ENCODE measurements around the gene MSI2. TPM values are rescaled to one million over a fixed set of nuclear protein-coding genes. Genes with fewer than 3 reads are reported as not detected.

MSI2 gene
- total and polyA plus RNA-seq, 7 donors = 37.6 to 133 (median 87.1) TPM

- no peaks in the 10 kb centered on the region for H3K36me3 ChIP-seq (ENCODE audit: insufficient read depth in 1 of 2, low read depth in 1 of 2)
- H3K4me3 ChIP-seq = no peak overlapping the region
- H3K9me3 ChIP-seq = no peaks in the 10 kb centered on the region
- intact Hi-C loops (cut with DNase I) = no loop called here
- WGBS, 3 donors = 44 to 54% (median 48%) methylated on average over 3 of the region's 3 CpGs
- ATAC-seq (no peak), DNase-seq (no peak)
- H3K27me3 ChIP-seq (ENCODE audit: insufficient read depth in 3 of 3, low read length in 2 of 3) = peaks cover 0 to 2% (median 0%) of the 10 kb centered on the region in 3 donors
- no peak for TF ChIP-seq CTCF (IDR thresholded peaks at IDR 0.05)
- no peaks in the 10 kb centered on the region for H3K4me1 ChIP-seq
- no peak overlapping the region for H3K27ac ChIP-seq
Observed at GRCh38 chr17:57696050-57696449, 439.7 kb downstream of the MSI2 start.

GRCh38 chr17:57697197-57697596 lies 440.9 kb downstream of the MSI2 start:
- ATAC-seq = no peak

GRCh38 chr17:57697891-57698711 lies 441.8 kb downstream of the MSI2 start:
- H3K36me3 ChIP-seq (ENCODE audit: insufficient read depth in 1 of 2, low read depth in 1 of 2) = no peaks in the 10 kb centered on the region
- DNase-seq (no peak), ATAC-seq (no peak)
- peaks cover 0 to 2% (median 0%) of the 10 kb centered on the region in 3 donors for H3K27me3 ChIP-seq (ENCODE audit: insufficient read depth in 3 of 3, low read length in 2 of 3)
- H3K4me3 ChIP-seq = no peak overlapping the region
- TF ChIP-seq CTCF (IDR thresholded peaks at IDR 0.05) = no peak
- 71 to 73% (median 72%) methylated on average over 12 of the region's 12 CpGs for WGBS, 3 donors
- intact Hi-C loops (cut with DNase I) = no loop called here
- H3K27ac ChIP-seq = no peak overlapping the region
- H3K9me3 ChIP-seq = no peaks in the 10 kb centered on the region
- no peaks in the 10 kb centered on the region for H3K4me1 ChIP-seq

More at GRCh38 chr17:57697197-57697596, 440.9 kb downstream of the MSI2 start:
- Histone ChIP-seq H3K27ac (no peak overlapping the region), H3K27me3 (ENCODE audit: insufficient read depth in 3 of 3, low read length in 2 of 3) (peaks cover 0 to 2% (median 0%) of the 10 kb centered on the region in 3 donors), H3K4me1 (no peaks in the 10 kb centered on the region), H3K36me3 (ENCODE audit: insufficient read depth in 1 of 2, low read depth in 1 of 2) (no peaks in the 10 kb centered on the region), H3K4me3 (no peak overlapping the region), H3K9me3 (no peaks in the 10 kb centered on the region)
- intact Hi-C loops (cut with DNase I) = no loop called here
- 91 to 93% (median 92%) methylated on average over 7 of the region's 7 CpGs for WGBS, 3 donors
- no peak for DNase-seq
- TF ChIP-seq CTCF (IDR thresholded peaks at IDR 0.05) = no peak

- H3K9me3 ChIP-seq = no peaks in the 10 kb centered on the region
- H3K27me3 ChIP-seq (ENCODE audit: insufficient read depth in 3 of 3, low read length in 2 of 3) = peaks cover 0 to 2% (median 0%) of the 10 kb centered on the region in 3 donors
- intact Hi-C loops (cut with DNase I) = no loop called here
- WGBS, 3 donors = 34 to 41% (median 39%) methylated on average over 9 of the region's 9 CpGs
- ATAC-seq (peak in 1 of 4 donors; percentile 40), DNase-seq (no peak)
- no peaks in the 10 kb centered on the region for H3K4me1 ChIP-seq
- no peak for TF ChIP-seq CTCF (IDR thresholded peaks at IDR 0.05)
- no peak overlapping the region for H3K4me3 ChIP-seq
- no peak overlapping the region for H3K27ac ChIP-seq
- H3K36me3 ChIP-seq (ENCODE audit: insufficient read depth in 1 of 2, low read depth in 1 of 2) = no peaks in the 10 kb centered on the region
Observed at GRCh38 chr17:57699751-57700219, 443.5 kb downstream of the MSI2 start.

Data from psoas muscle (tissue), 8 donors.